Choroid plexus epithelial cell (primary cell): ENCODE measurements around the gene ARMC9.
A peak's percentile ranks its signal among the peaks of the same experiment; 100 is the strongest.

Experiments used
- DNase-seq: peaks from one replicate; pipeline ENCODE4 v3.0.0-alpha.2; 2010; ENCODE audit warnings: low read depth
- H3K4me3 ChIP-seq: 2 replicates; pipeline ENCODE4 v1.5.1; 2011; ENCODE audit warnings: low read depth, mild to moderate bottlenecking, control low read depth, low read length, moderate library complexity
- CTCF ChIP-seq: conservative IDR thresholded peaks from 2 replicates; pipeline ENCODE4 v1.5.1; 2011; ENCODE audit warnings: low read depth, mild to moderate bottlenecking, control low read depth, inconsistent platforms, low read length, moderate library complexity

ARMC9 gene

GRCh38 chr2:231412618-231412963 is 214.2 kb downstream of the ARMC9 start:
- no peak for DNase-seq
- peak overlapping the region; percentile 65 for H3K4me3 ChIP-seq
- no peak for TF ChIP-seq CTCF

- H3K4me3 ChIP-seq: no peak overlapping the region
- no peak for DNase-seq
- no peak for TF ChIP-seq CTCF
Observed at GRCh38 chr2:231413456-231413855, 215.0 kb downstream of the ARMC9 start.

- no peak overlapping the region for H3K4me3 ChIP-seq
- TF ChIP-seq CTCF: no peak
- DNase-seq: no peak
Observed at GRCh38 chr2:231413921-231414476, 215.6 kb downstream of the ARMC9 start.

- no peak overlapping the region for H3K4me3 ChIP-seq
- TF ChIP-seq CTCF: no peak
- no peak for DNase-seq
Observed at GRCh38 chr2:231415029-231415428, 216.6 kb downstream of the ARMC9 start.

DNA sequence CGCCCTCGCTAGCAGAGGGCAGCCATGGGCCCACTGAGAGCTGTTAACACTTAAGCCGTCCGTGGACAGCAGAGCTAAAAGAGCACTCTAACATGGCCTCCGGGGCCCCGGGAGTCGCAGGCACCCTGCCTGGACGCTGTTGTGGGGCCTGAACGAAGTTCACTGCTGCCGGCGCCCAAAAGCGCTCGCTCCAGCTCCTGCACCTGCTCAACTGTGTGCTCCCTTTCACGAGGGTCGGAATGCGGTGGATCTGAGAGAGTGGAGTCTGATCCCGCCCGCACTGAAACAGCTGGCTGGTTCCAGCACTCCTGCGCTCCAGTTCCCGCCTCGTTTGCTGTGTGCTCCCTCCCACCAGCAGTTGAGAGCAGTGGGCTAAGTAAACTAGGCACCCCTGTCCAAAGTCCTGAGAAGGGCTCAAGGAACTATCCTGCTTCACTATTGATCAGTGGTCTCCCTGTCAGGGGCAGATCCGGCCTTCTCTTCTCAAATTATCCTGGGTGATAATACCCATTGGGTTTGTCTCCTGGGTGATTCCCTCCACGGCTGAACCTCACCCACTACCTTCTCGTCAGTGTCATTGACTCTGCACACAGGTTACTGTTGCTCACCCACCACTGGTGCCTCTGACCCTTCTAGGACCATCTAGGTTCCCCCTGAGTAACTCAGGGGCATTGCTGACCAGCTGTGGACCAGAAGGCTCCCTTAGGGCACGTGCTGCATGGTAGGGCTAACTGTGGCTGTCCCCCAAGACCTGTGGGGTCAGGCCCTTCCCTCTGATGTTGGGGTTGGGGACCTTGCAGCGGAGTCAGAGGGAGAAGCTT is 220.6 kb downstream of the ARMC9 start:
- no peak for TF ChIP-seq CTCF

DNA sequence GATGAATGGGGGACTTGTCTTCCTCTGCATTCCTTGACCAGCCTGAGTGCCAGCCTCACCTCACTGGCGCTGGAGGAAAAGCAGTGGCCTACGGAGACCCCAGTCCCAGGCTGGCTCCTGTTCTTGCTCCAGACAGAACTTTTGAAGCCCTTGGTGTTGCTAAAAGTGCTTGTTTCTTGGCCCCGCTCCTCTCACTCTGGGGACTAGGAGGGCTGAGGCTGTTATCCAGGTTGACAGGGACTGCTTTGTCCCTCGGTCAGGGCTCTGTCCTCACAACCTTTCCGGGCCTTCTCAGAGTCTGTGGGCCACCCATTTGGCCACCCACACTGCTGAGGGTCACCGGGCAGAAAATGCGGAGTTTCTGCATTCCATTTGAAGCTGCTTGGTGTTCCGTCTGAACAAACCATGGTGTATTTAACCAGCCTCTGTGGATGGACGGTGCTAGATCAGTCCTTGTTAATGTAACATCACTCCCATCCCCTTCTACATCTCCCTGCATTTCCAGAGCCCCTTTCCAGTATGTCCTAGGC is 222.7 kb downstream of the ARMC9 start:
- DNase-seq: no peak
- TF ChIP-seq CTCF: no peak
- no peak overlapping the region for H3K4me3 ChIP-seq

More for the DNA sequence above, 220.6 kb downstream of the ARMC9 start:
- H3K4me3 ChIP-seq: no peak overlapping the region
- DNase-seq: no peak
